Activated CD4-positive, alpha-beta T cell treated with anti-CD3 and anti-CD28 coated beads, Interleukin-2, amount 50 U/mL, for 24 hours (primary cell): ENCODE measurements around the gene CIART.

ENCODE experiments used
- DNase-seq, 2 donors: peaks; one replicate each; pipeline ENCODE4 v3.0.0-alpha.2; 2020; ENCODE audit warnings: low read depth in 1 of 2, low spot score in 1 of 2

CIART gene

DNA sequence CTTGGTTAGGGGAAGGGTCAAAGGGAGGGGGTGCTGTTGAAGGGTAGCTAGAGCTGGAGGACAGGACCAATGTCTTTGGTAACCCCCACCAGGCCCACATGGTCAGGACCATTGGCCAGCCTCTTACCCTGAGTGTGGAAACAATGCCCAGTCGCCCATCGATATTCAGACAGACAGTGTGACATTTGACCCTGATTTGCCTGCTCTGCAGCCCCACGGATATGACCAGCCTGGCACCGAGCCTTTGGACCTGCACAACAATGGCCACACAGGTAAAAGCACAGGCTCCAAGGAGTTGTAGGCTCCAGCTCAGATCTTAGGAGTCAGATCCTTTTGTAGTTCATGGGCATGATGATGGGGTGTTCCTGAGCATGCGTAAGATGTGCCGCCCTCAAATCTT is 21.0 kb upstream of the CIART start:
- no peak for DNase-seq

DNA sequence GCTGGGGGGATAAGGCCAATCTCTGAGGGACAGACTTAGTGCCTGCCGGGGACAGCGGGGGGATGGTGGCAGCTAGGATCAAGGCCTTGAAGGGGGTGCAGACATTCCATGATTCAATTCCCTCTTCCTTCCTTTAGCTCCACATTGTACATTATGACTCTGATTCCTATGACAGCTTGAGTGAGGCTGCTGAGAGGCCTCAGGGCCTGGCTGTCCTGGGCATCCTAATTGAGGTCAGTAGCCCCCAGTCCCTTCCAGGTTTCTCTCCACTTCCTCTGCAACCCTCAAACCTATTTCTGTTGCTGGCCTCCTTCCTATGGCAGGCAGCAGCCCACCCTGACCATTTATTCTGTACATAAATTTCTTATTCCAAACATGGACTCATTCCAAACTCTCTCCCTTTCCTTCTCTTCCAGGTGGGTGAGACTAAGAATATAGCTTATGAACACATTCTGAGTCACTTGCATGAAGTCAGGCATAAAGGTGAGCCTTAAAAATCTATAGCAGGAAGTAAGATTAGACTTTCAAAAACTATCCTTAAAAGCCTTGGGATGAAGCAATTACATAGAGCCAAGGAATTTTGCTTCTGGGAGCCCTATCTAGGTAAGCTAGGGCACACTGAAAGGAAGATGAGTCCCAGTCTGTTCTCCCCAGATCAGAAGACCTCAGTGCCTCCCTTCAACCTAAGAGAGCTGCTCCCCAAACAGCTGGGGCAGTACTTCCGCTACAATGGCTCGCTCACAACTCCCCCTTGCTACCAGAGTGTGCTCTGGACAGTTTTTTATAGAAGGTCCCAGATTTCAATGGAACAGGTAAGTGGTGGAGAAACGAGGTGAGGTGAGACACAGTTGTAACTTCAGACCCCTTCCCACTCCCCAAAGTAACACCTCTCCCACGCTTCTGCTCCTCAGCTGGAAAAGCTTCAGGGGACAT is 19.7 kb upstream of the CIART start:
- no peak for DNase-seq

DNA sequence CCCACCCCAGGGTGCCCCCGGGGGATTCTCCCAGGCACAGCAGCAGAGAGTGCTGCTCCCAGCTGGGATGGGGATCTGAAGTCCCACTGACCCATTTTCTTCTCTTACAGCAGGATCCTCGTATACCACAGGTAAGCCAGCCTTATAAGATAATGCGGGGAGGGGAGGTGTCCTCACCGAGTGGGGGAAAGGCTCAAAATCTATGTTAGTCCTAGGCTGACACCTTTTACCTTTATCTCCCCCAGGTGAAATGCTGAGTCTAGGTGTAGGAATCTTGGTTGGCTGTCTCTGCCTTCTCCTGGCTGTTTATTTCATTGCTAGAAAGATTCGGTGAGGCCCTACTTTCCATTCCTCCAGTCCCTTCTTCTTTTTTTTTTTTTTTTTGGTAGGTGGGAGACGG is 18.8 kb upstream of the CIART start:
- DNase-seq = no peak

DNA sequence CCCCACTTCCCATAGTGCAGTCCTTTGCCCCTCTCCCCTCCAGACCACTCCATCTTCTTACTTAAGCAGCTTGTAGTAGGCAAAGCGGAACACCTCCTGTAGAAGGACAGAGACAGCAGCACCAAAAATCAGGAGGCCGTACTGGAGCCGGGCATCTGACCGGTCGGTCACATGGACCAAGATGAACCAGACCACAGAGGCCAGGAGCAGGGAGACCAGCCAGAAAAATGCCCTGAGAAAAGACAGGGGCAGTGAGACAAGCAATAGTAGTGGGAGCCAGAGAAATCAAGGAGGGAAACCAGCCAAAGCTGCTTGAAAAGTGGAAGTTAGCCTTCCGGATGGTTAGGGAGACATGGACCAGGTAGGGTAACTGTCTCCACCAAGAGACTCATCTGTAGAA is 14.5 kb upstream of the CIART start:
- DNase-seq = no peak

DNA sequence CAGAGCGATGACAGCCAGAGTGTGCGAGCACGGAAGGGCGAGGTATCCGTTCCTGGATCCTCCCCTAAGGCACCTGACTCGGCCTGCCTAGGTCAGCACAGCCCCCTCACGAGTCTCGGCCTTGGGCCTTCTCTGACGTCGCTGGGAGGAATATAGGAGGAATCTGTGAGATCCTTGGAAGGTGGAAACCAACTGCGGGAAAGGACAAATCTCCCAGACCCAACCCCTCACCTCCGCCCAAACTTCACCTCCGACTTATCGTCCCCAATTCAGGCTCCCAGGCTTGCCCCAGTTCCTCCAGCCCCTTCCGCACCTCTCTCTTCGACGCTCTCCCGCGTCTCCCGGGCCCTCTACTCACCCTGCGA is 14.0 kb upstream of the CIART start:
- peak in 1 of 2 donors; percentile 7 for DNase-seq

DNA sequence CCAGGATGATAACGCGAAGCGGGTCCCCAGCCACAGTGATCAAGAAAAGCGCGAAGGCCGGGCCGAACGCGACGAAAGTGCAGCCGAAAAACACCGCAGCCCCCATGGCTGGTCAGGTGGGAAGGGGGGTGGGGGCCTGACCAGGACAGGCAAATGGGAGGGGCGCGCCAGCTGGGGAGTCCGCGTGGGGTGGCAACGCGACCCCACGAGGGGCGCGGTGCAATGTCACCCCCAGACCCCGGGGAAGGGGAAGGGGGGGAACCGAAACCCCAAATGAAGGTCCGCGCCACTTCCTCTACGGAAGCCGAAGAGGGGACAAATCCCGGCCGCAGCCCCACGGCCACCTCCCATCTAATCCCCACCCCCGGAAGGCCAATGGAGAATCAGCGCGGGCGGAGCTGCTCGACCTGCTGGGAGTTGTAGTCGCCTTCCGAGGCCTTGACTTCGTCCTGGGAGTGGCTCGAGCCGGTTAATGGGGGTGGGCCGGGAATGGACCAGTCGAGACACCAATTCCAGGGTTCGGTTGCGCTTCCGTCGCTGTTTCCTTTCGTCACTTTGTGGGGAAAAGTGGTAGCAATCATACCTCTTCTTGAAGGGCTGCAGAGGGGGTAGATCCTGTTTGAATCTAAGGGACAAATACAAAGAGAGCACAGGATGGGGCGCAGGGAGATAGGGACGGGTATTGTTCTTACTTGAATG is 13.5 kb upstream of the CIART start, which contains the start of gene APH1A:
Gene APH1A, minus strand, starts transcription at position 312 of the 699 bp plus-strand sequence. Its CDS starts 206 bp downstream, at position 106.
- DNase-seq = peak; percentile 76 to 96

DNA sequence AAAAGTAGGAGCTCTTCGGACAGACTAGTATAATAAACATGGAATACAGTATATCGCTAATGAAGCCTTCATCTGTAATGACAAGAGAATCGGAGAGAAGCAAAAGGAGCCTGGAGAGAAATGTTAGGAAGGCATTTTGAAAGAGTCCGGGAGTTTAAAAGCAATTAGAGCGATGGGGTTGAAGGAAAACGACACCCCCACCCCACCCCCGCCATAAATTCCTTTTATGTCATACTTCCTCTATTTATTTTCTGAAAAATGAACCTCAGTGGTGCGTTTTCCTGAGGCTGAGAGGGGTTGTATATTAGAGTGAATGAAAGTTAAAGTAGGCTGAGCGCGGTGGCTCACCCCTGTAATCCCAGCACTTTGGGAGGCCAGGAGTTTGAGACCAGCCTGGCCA is 12.9 kb upstream of the CIART start:
- DNase-seq = no peak

DNA sequence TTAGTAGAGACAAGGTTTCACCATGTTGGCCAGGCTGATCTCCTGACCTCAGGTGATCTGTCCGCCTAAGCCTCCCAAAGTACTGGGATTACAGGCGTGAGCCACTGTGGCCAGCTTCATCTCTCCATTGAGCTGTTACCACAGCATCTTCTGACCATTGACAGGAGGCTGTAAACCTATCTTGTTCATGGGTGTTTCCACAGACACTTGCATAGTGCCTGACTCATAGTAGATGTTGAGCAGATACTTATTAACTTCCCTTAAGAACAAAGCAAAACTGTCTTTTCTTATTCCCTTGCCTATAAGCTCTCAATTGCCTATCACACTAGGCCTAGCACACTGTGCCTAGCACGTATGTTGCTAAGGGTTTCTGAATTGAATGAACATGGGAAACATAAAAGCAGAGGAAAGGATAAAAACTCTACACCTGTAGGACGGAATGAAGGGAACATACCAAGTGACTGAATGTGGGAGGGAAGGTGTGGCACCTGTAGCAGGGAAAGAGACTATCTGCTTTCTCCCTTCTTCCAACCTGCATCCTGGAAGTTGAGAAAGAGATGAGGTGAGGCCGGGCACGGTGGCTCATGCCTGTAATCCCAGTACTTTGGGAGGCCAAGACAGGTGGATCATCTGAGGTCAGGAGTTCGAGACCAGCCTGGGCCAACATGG is 10.9 kb upstream of the CIART start:
- no peak for DNase-seq

DNA sequence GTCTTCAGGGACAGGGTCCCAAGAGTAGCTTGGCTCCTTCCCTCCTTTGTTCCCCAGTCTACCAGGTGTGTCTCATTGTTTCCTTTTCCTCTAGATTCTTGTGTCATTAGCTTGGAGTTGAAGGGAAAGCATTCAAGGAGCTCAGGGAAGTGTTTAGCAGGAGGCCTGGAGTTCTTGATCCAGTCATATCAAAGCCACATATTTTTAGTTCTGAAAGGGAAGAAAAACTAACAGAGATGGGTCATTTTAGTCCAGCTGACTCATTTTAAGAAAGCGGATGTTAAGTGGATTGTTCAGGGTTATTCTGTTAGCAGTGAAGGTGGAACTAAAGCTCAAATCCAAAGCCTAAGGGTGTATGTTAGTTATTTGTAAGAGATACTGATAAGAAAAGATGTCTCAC is 9.0 kb upstream of the CIART start:
- DNase-seq = no peak

DNA sequence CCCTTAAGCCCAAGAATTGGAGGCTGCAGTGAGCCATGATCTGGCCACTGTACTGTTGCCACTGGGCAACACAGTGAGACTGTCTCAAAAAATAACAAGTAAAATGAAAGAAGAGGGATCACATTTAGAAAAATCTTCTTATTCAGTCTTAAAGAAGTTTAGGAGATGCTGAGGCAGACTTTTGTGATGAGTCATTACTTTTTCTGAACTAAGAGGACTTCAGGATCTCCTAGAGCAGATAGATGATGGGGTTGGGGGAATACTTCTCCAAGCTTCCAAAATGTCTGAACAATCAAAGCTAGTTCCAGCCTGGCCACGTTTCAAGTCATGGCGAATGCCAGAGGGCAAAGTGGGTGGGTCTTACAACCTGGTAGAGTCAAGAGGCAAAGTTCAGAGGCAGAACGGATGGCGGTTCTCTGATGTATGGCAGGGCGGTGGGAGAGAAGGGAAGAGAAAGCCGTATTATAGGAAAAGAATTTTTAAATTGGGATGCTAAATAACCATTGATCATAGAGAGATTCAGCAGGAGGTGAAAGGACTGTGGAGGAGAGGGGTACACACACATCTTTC is 2.1 kb upstream of the CIART start:
- DNase-seq = no peak

DNA sequence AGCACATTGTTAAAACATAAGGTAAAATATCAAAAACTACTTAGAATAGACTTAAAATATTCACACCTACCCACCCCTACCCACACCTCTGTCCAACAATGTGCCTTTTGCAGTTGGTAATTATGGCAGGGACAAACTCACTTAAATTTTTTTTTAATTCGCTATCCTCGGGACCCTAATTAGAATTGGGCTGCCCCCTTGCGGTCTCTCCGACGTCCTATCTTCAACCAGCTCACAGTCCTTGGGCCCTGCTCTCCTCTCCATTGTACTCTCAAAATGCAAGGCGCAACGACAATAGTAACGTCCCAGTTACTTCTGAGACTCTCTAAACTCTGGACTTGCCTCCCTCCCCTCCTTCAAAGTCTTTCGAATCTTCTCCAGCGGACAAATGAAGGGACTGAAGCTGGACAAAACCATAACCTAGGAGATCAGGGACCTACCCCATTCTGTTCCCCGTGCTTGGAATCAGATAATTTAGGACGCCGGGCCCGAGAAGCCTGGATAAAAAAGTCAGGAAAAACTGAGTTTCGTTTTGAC is 1.1 kb upstream of the CIART start:
- peak in 1 of 2 donors; percentile 37 for DNase-seq

DNA sequence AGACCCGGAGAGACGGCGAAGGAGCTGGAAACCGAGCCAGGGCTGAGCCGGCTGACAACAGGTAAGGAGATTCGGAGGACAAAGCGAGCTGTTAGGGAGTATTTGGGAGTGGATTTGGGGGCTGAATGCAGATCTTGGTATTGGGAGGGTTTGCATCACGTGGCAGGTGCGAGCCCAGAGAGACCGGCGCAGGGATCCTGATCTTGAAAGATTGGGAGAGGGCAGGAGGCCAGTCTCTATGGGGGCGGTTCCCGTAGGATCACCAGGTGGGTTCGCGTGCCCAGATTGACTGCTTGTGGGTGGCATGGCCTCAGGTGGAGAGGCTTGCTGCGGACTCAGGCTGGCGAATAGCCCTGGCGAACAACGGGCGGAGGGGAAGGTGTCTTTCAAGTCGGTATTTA is 204 bp downstream of the CIART start:
- no peak for DNase-seq

DNA sequence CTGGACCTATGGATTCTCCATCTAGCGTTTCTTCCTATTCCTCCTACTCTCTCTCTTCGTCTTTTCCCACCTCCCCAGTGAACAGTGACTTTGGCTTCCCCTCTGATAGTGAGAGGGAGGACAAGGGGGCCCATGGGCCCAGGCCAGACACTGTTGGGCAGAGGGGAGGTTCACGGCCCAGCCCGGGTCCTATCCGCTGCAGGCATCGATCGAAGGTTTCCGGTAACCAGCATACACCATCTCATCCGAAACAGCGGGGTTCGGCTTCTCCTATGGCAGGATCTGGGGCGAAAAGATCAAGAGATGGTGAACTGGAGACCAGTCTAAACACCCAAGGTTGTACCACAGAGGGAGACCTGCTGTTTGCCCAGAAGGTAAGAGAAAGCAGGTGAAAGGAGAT is 906 bp downstream of the CIART start:
- no peak for DNase-seq

DNA sequence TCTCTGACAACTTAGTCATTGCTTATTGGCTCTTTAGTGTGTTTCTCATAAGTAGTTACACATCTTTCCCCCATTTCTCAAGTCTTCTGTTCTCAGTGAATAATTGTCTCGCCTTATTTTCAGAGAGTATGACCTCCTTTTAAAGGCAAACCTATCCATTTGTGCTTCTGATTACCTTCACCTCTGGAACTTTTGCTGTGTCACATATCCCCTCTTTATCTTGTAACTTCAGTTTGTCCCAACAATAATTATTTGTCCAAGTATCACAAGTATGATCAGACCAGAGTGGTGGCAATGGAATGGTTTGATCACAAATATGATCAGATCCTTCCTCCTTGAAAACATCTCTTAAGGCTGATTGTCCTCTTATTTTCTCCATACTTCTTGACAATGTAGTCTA is 6.0 kb downstream of the CIART start:
- no peak for DNase-seq

DNA sequence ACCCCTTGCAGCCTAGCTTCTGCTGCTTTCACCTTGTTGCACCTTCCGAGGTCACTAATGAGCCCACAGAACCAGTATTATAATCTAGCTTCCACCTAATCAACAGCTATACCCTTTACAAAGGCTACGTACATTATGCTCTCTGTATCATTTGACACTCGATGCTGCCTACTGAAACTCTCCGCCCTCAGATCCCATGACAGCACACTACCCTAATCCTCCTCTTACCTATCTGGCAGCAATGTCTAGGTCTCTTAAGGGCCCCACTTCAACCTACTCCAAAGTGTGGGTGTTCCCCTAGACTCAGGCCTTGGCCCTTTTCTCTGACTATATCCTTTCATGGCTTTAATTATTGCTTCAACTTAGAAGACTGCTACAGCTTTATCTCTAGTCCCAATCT is 6.5 kb downstream of the CIART start:
- DNase-seq = no peak

DNA sequence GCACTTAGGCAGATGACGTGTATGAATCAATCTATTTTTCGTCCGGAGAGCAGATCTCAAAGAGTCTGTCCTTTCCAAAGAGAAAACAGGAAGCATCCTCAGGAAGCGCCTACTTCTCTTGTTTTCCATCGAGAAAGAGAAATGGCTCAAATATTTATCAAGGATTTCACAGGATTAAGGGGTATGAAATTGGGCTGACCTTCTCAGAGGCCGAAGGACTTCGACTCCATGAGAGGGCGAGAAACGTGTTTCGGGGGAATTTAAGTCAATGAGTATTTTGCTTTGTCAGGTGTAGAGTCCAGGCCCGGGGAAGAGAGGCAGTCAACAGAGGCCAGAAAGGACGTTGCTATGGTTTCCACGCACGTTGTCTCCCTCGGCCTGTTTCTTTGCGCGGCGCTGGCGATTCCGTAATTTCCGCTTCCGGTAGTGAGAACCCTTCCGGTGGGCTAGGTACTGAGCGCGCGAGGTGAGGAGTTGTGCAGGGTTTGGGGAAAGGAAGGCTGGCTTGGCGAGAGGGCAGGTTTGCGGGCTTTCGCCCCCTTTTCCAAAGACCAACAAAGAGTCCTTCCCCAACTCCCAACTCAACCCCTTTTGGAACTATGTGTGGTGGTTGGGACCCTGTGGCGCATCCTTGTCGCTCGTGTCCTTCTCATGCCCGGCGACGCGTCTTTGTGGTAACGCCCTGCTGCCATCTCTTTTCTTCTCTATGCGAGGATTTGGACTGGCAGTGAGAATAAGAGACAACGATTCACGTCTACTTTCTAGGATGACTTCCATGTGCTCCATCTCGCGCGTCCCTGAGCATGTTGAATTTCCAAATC is 11.3 kb downstream of the CIART start, which contains the start of gene MRPS21:
Gene MRPS21, plus strand, starts transcription at position 429 of the 821 bp plus-strand sequence. CDS start 506 bp downstream, outside the sequence.
- DNase-seq = peak; percentile 75 to 87

DNA sequence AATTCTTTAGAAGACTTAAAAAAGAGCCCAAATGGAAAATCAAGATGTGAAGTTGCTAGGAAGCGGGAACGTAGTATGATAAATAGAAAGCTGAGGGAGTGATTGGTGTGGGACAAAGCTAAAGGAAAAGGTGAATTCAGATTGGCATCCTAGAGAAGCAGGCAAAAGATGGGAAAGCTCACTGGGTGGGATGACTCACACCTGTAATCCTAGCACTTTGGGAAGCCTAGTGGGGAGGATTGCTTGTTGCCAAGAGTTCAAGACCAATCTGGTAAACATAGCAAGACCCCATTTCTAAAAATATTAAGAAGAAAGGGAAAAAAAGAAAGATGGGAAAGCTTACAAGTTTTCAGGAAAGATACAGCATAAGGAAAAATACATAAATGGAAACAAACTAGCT is 13.1 kb downstream of the CIART start:
- DNase-seq = no peak

DNA sequence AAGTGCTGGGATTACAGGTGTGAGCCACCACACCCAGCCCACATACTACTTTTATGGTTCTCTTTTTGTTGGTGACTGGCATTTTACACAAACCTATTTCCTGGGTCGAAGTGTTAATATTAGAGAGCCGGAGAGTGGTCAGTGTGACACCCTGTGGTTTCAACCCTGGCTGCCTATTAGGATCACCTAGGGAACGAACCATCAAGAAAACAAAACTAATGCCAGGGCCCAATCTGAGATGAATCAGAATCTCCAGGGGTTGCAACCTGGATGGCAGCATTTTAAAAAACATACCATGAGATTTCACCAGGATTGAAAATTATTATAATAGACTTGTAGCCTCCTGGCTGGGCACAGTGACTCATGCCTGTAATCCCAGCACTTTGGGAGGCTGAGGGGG is 17.4 kb downstream of the CIART start:
- no peak for DNase-seq

DNA sequence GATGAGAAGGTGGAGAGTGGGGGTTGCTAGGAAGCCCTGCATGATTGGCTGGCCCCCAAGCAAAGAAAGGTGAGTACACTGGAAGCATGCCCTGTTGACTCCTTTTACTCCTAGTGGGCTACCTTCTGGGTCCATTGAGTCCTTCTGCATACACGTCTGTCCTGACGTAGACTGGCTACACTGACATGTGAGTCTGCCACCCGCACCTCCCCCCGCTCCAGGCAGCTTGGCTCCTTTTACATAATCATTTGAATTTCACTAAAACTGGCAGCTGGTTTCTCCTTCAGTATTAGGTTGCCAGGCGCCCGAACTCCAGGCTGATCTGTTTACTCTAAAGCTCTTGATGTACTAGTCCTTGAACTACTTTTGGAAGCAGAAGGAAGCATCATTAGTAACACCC is 20.0 kb downstream of the CIART start:
- DNase-seq = no peak

DNA sequence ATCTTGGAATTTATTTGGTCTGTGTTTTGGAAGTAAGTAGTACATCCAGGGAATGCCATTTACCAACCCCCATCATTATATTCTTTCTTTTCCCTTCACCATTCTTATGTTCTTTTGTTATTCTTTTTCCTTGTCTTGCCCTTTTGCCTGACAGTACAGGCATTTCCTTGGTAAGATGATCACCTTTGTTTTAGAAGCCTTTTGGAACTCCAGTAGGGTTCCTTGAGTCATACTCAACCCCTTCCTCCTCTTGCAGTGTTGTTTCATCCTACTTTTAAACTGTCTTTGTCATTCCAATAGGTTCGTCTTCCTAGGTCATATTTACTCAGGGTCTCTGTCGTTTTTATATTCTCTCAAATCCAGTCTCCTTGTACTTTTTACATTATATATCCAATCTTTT is 20.5 kb downstream of the CIART start:
- no peak for DNase-seq
